ENCODE results near the gene TYRP1. TPM values are rescaled to one million over a fixed set of nuclear protein-coding genes. Genes with fewer than 3 reads are reported as not detected.

TYRP1 gene
- total RNA-seq, result not detected in 2 replicates

GRCh38 chr9:12693141-12693540 lies at the start of gene TYRP1:
TYRP1 (plus strand) TSS chr9:12693385; CDS start chr9:12693997, 612 bp downstream.

Other genes with a start within 250 kb of the TYRP1 start
- gene LURAP1L, start 81.6 kb downstream of the TYRP1 start, total RNA-seq, result 2.5 and 4.5 TPM in 2 replicates

All from cardiac ventricle fibroblast (primary cell).